ENCODE results near the gene VRTN. TPM values are rescaled to one million over a fixed set of nuclear protein-coding genes. Genes with fewer than 3 reads are reported as not detected.
"Not testable (repeated sequence)": the region's sequence is repeated elsewhere in the genome, so short reads cannot be mapped to it uniquely, and the experiment has no call there.

The VRTN gene
- total RNA-seq, 1 donor = not detected

GRCh38 chr14:74377976-74378690 lies 29.9 kb downstream of the VRTN start:
- no peak overlapping the region for H3K4me3 ChIP-seq (ENCODE audit: low read depth, low read length)
- DNase-seq (ENCODE audit: low read depth) = no peak
- TF ChIP-seq CTCF (IDR thresholded peaks at IDR 0.05; ENCODE audit: insufficient read depth, low read depth, low read length) = no peak

- TF ChIP-seq CTCF (IDR thresholded peaks at IDR 0.05; ENCODE audit: insufficient read depth, low read depth, low read length) = no peak
- DNase-seq (ENCODE audit: low read depth) = no peak
- H3K4me3 ChIP-seq (ENCODE audit: low read depth, low read length) = no peak overlapping the region
Measured at GRCh38 chr14:74380172-74380571, 31.9 kb downstream of the VRTN start.

GRCh38 chr14:74380845-74381244 lies 32.6 kb downstream of the VRTN start:
- DNase-seq (ENCODE audit: low read depth) = no peak
- no peak overlapping the region for H3K4me3 ChIP-seq (ENCODE audit: low read depth, low read length)
- no peak for TF ChIP-seq CTCF (IDR thresholded peaks at IDR 0.05; ENCODE audit: insufficient read depth, low read depth, low read length)

- DNase-seq (ENCODE audit: low read depth); H3K4me3 ChIP-seq (ENCODE audit: low read depth, low read length): not testable (repeated sequence)
Measured at GRCh38 chr14:74381571-74381970, 33.3 kb downstream of the VRTN start.

- no peak for TF ChIP-seq CTCF (IDR thresholded peaks at IDR 0.05; ENCODE audit: insufficient read depth, low read depth, low read length)
- DNase-seq (ENCODE audit: low read depth) = no peak
- H3K4me3 ChIP-seq (ENCODE audit: low read depth, low read length) = no peak overlapping the region
Measured at GRCh38 chr14:74382231-74382630, 34.0 kb downstream of the VRTN start.

GRCh38 chr14:74389980-74390379 lies 41.7 kb downstream of the VRTN start:
- H3K4me3 ChIP-seq (ENCODE audit: low read depth, low read length) = no peak overlapping the region
- no peak for DNase-seq (ENCODE audit: low read depth)
- no peak for TF ChIP-seq CTCF (IDR thresholded peaks at IDR 0.05; ENCODE audit: insufficient read depth, low read depth, low read length)

- DNase-seq (ENCODE audit: low read depth) = not testable (repeated sequence)
Measured at GRCh38 chr14:74390505-74390904, 42.2 kb downstream of the VRTN start.

GRCh38 chr14:74391479-74391878 lies 43.2 kb downstream of the VRTN start:
- no peak for DNase-seq (ENCODE audit: low read depth)
- no peak for TF ChIP-seq CTCF (IDR thresholded peaks at IDR 0.05; ENCODE audit: insufficient read depth, low read depth, low read length)

More at GRCh38 chr14:74390505-74390904, 42.2 kb downstream of the VRTN start:
- not testable (repeated sequence) for H3K4me3 ChIP-seq (ENCODE audit: low read depth, low read length)

More at GRCh38 chr14:74391479-74391878, 43.2 kb downstream of the VRTN start:
- no peak overlapping the region for H3K4me3 ChIP-seq (ENCODE audit: low read depth, low read length)

All from fibroblast of villous mesenchyme (primary cell).